Renal pelvis (tissue), 12 donors: ENCODE results near the gene EPHB4. TPM values are rescaled to one million over a fixed set of nuclear protein-coding genes. Genes with fewer than 3 reads are reported as not detected.

Experiments
- DNase-seq: peaks from one replicate; pipeline ENCODE4 v3.0.0-alpha.2; 2013
- long read RNA-seq, 16 experiments: transcript quantifications; one replicate each; lab custom pipeline, GENCODE V29; 2026
- polyA plus RNA-seq, 3 donors: library from polyadenylated mRNA; unstranded; fragments of 120-200 nt; gene quantifications; one replicate each; pipeline ENCODE4 v1.2.1, GENCODE V29; 2013; ENCODE audit not compliant: insufficient read length in 3 of 3

EPHB4 gene
- 100 to 1,000 TPM in 1 of 3 donors, 10 to 100 TPM in 2; 93.3 to 102 (median 98.9) TPM for polyA plus RNA-seq
- long read RNA-seq, donor 1, full-length matches to known transcripts: 7 of 247 reads
- long read RNA-seq, donor 1, partial matches to known transcripts: 240 of 247 reads
- long read RNA-seq, donor 1, other reads (novel, unspliced or antisense): 0 of 247 reads
- long read RNA-seq, donor 2, full-length matches to known transcripts: 14 of 259 reads
- long read RNA-seq, donor 2, partial matches to known transcripts: 245 of 259 reads
- long read RNA-seq, donor 2, other reads (novel, unspliced or antisense): 0 of 259 reads
- long read RNA-seq, donor 3, full-length matches to known transcripts: 9 of 210 reads
- long read RNA-seq, donor 3, partial matches to known transcripts: 190 of 210 reads
- long read RNA-seq, donor 3, other reads (novel, unspliced or antisense): 11 of 210 reads
- long read RNA-seq, donor 4, full-length matches to known transcripts: 8 of 214 reads
- long read RNA-seq, donor 4, partial matches to known transcripts: 206 of 214 reads
- long read RNA-seq, donor 4, other reads (novel, unspliced or antisense): 0 of 214 reads
- long read RNA-seq, donor 5, full-length matches to known transcripts: 3 of 121 reads
- long read RNA-seq, donor 5, partial matches to known transcripts: 104 of 121 reads
- long read RNA-seq, donor 5, other reads (novel, unspliced or antisense): 14 of 121 reads
- long read RNA-seq, donor 6, full-length matches to known transcripts: 5 of 264 reads
- long read RNA-seq, donor 6, partial matches to known transcripts: 251 of 264 reads
- long read RNA-seq, donor 6, other reads (novel, unspliced or antisense): 8 of 264 reads
- long read RNA-seq, donor 7, full-length matches to known transcripts: 7 of 255 reads
- long read RNA-seq, donor 7, partial matches to known transcripts: 248 of 255 reads
- long read RNA-seq, donor 7, other reads (novel, unspliced or antisense): 0 of 255 reads
- long read RNA-seq, donor 8, full-length matches to known transcripts: 2 of 96 reads
- long read RNA-seq, donor 8, partial matches to known transcripts: 94 of 96 reads
- long read RNA-seq, donor 8, other reads (novel, unspliced or antisense): 0 of 96 reads
- long read RNA-seq, donor 9, full-length matches to known transcripts: 7 of 20 reads
- long read RNA-seq, donor 9, partial matches to known transcripts: 13 of 20 reads
- long read RNA-seq, donor 9, other reads (novel, unspliced or antisense): 0 of 20 reads
- long read RNA-seq, donor 10, full-length matches to known transcripts: 10 of 219 reads
- long read RNA-seq, donor 10, partial matches to known transcripts: 204 of 219 reads
- long read RNA-seq, donor 10, other reads (novel, unspliced or antisense): 5 of 219 reads
- long read RNA-seq, donor 11, full-length matches to known transcripts: 7 of 123 reads
- long read RNA-seq, donor 11, partial matches to known transcripts: 116 of 123 reads
- long read RNA-seq, donor 11, other reads (novel, unspliced or antisense): 0 of 123 reads
- long read RNA-seq, donor 12, full-length matches to known transcripts: 21 of 262 reads
- long read RNA-seq, donor 12, partial matches to known transcripts: 241 of 262 reads
- long read RNA-seq, donor 12, other reads (novel, unspliced or antisense): 0 of 262 reads
- long read RNA-seq, donor 13, full-length matches to known transcripts: 2 of 129 reads
- long read RNA-seq, donor 13, partial matches to known transcripts: 117 of 129 reads
- long read RNA-seq, donor 13, other reads (novel, unspliced or antisense): 10 of 129 reads
- long read RNA-seq, donor 14, full-length matches to known transcripts: 15 of 439 reads
- long read RNA-seq, donor 14, partial matches to known transcripts: 398 of 439 reads
- long read RNA-seq, donor 14, other reads (novel, unspliced or antisense): 26 of 439 reads
- long read RNA-seq, donor 15, full-length matches to known transcripts: 15 of 261 reads
- long read RNA-seq, donor 15, partial matches to known transcripts: 246 of 261 reads
- long read RNA-seq, donor 15, other reads (novel, unspliced or antisense): 0 of 261 reads
- long read RNA-seq, donor 16, full-length matches to known transcripts: 6 of 215 reads
- long read RNA-seq, donor 16, partial matches to known transcripts: 179 of 215 reads
- long read RNA-seq, donor 16, other reads (novel, unspliced or antisense): 30 of 215 reads

- DNase-seq: peak; percentile 94
These were observed at the start of gene EPHB4 for GRCh38 chr7:100827330-100828226. EPHB4 (minus strand) TSS chr7:100827523; CDS start chr7:100827030, 493 bp downstream.

GRCh38 chr7:100875356-100875751, 48.0 kb upstream of the EPHB4 start:
- no peak for DNase-seq

- peak; percentile 99 for DNase-seq
These were observed 47.4 kb upstream of the EPHB4 start, which contains the start of gene SRRT for GRCh38 chr7:100874577-100875355. SRRT (plus strand) TSS chr7:100875103; CDS start chr7:100875591, 488 bp downstream.

- no peak for DNase-seq
These were observed 46.9 kb upstream of the EPHB4 start for GRCh38 chr7:100874300-100874576.

GRCh38 chr7:100873599-100874299, 46.4 kb upstream of the EPHB4 start:
- no peak for DNase-seq

GRCh38 chr7:100867776-100868485, 40.6 kb upstream of the EPHB4 start:
- DNase-seq: no peak

GRCh38 chr7:100867040-100867775, 39.9 kb upstream of the EPHB4 start, which contains the start of gene TRIP6:
TRIP6 (plus strand) TSS chr7:100867387; CDS start chr7:100867498, 111 bp downstream.
- DNase-seq: peak; percentile 93

GRCh38 chr7:100866729-100867039, 39.4 kb upstream of the EPHB4 start:
- no peak for DNase-seq

- DNase-seq: no peak
These were observed 38.8 kb upstream of the EPHB4 start for GRCh38 chr7:100865938-100866728.

- DNase-seq: no peak
These were observed 38.1 kb upstream of the EPHB4 start for GRCh38 chr7:100865372-100865911.

- no peak for DNase-seq
These were observed 37.0 kb upstream of the EPHB4 start for GRCh38 chr7:100864263-100864845.

- no peak for DNase-seq
These were observed 36.2 kb upstream of the EPHB4 start for GRCh38 chr7:100863406-100863950.

GRCh38 chr7:100861616-100861985, 34.3 kb upstream of the EPHB4 start:
- no peak for DNase-seq
